ENCODE results near the gene GPATCH8.
"Not testable (repeated sequence)": the region's sequence is repeated elsewhere in the genome, so short reads cannot be mapped to it uniquely, and the experiment has no call there.

The GPATCH8 gene

DNA sequence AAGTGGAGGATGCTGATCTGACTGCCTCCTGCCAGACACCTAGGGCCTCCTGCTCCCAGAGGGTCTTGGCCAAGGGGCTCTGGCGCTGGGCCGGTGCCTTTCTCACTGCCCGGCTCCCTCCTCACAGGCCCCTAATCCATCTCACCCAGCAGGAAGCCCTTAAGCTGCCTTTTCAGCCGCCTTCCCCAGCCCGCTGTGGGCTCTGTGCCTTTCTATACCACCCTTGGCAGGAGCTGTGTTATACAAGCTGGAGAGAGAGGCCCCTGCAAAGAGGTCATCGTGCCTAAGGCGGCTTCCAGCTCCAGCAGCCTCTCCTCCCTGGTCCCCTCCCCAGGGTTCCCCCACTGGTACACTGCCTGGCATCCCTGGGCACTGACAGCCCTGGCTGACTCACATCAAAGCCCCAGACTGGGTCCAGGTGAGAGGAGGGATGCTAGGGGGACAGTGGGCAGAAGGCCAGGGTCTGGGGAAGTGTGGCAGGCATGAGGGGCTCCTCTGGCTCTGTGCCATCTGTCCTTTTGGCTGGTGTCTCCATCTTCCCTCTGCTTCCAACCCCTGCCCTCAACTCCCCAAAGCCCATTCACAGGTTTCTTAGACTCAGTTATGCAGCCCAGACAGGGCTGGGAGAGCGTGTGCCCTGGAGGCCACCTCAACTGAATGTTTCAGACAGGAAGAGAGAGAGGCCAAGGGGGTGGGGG is 38.8 kb upstream of the GPATCH8 start:
- no peaks in the 10 kb centered on the region for H3K36me3 ChIP-seq (ENCODE audit: control insufficient read depth in 1 of 2, insufficient read depth in 2 of 2, low read length in 2 of 2)
- H3K9ac ChIP-seq (ENCODE audit: low read length), result no peak overlapping the region
- H3K4me2 ChIP-seq (ENCODE audit: low read length), result no peak overlapping the region
- H3K4me1 ChIP-seq (ENCODE audit: control insufficient read depth in 1 of 2, insufficient read depth in 2 of 2, low read length in 2 of 2), result peaks cover 28 to 46% of the 10 kb centered on the region in 2 experiments
- H4K8ac ChIP-seq (ENCODE audit: low read depth, low read length), result peak overlapping the region; percentile 63
- peak overlapping the region; percentile 85 for H3K18ac ChIP-seq (ENCODE audit: low read length)
- peak overlapping the region; percentile 85 for H2AK5ac ChIP-seq (ENCODE audit: low read length)
- peaks cover 2% of the 10 kb centered on the region for H3K79me2 ChIP-seq (ENCODE audit: control insufficient read depth, insufficient read depth, low read length, poor library complexity)
- no CpG with 5 or more reads among the region's 8 CpGs for WGBS (ENCODE audit: extremely low coverage, insufficient coverage, insufficient read length)
- no peak for DNase-seq
- H3K9me3 ChIP-seq (ENCODE audit: insufficient read depth, low read depth, low read length), result no peaks in the 10 kb centered on the region
- H2BK5ac ChIP-seq (ENCODE audit: low read depth, low read length, poor library complexity), result peak overlapping the region; percentile 84
- no peak overlapping the region for H3K23ac ChIP-seq (ENCODE audit: low read length)
- H3K4me3 ChIP-seq (ENCODE audit: low read depth, low read length), result no peak overlapping the region
- H4K91ac ChIP-seq (ENCODE audit: low read depth, low read length), result peak overlapping the region; percentile 94
- H4K12ac ChIP-seq (ENCODE audit: low read depth, low read length), result peak overlapping the region; percentile 61
- H3K27me3 ChIP-seq (ENCODE audit: insufficient read depth, low read length), result no peaks in the 10 kb centered on the region
- peak overlapping the region; percentile 96 for H2BK12ac ChIP-seq (ENCODE audit: low read length)
- H2AFZ ChIP-seq (ENCODE audit: insufficient read depth, low read length, poor library complexity), result peak overlapping the region; percentile 6
- peak overlapping the region; percentile 82 for H3K4ac ChIP-seq (ENCODE audit: low read depth, low read length)
- H3K79me1 ChIP-seq (ENCODE audit: low read length), result peaks cover 29% of the 10 kb centered on the region
- peak overlapping the region; percentile 67 for H3K27ac ChIP-seq (ENCODE audit: low read depth, low read length)
- H3K14ac ChIP-seq (ENCODE audit: low read length), result peak overlapping the region; percentile 94
- H2BK120ac ChIP-seq (ENCODE audit: insufficient read depth, low read length, poor library complexity), result peak overlapping the region; percentile 98

DNA sequence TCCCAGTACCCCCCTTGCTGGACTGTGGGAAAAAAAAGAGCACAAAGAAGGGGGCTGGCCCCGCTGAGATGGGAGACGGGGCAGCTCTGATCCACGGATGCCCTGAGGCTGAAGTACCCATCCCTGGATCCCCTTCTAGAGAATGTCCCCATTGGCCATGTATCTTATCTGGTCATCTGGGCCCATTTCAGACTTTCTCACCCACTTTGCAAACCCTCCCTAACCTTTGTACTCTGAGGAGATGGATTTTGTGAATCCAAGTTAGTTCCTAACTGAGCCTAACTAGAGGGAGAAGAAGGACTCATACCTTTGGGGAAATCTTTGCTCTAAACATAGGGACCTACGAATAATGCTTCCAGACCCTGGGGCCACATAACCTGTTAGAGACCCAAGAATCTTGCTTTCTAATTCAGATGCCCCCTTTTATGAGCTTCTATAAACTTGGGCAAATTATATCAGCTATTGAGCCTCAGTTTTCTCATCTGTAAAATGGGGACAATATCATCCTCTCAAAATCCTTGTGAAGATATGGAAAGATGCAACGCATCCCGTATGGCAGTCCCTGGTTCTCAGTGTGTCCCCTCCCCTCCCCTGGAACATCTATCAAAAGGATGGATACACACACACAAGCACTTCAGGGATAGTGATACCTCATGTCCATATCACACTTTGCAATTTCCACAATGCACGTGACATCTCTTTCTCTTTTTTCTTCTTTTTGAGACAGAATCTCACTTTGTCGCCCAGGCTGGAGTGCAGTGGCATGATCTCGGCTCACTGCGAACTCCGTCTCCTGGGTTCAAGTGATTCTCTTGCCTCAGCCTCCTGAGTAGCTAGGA is 37.3 kb upstream of the GPATCH8 start:
- Histone ChIP-seq H3K23ac (ENCODE audit: low read length) (no peak overlapping the region), H2BK12ac (ENCODE audit: low read length) (no peak overlapping the region), H3K79me1 (ENCODE audit: low read length) (peaks cover 37% of the 10 kb centered on the region), H3K79me2 (ENCODE audit: control insufficient read depth, insufficient read depth, low read length, poor library complexity) (peaks cover 2% of the 10 kb centered on the region), H4K12ac (ENCODE audit: low read depth, low read length) (no peak overlapping the region), H3K9me3 (ENCODE audit: insufficient read depth, low read depth, low read length) (no peaks in the 10 kb centered on the region), H3K27ac (ENCODE audit: low read depth, low read length) (no peak overlapping the region), H2AK5ac (ENCODE audit: low read length) (peak overlapping the region; percentile 7), H4K91ac (ENCODE audit: low read depth, low read length) (peak overlapping the region; percentile 50), H3K18ac (ENCODE audit: low read length) (no peak overlapping the region), H4K8ac (ENCODE audit: low read depth, low read length) (no peak overlapping the region), H2BK120ac (ENCODE audit: insufficient read depth, low read length, poor library complexity) (peak overlapping the region; percentile 8), H3K36me3 (ENCODE audit: control insufficient read depth in 1 of 2, insufficient read depth in 2 of 2, low read length in 2 of 2) (no peaks in the 10 kb centered on the region), H2AFZ (ENCODE audit: insufficient read depth, low read length, poor library complexity) (no peak overlapping the region), H3K4ac (ENCODE audit: low read depth, low read length) (no peak overlapping the region), H3K4me3 (ENCODE audit: low read depth, low read length) (no peak overlapping the region), H3K4me2 (ENCODE audit: low read length) (no peak overlapping the region), H3K14ac (ENCODE audit: low read length) (no peak overlapping the region), H3K4me1 (ENCODE audit: control insufficient read depth in 1 of 2, insufficient read depth in 2 of 2, low read length in 2 of 2) (peaks cover 28 to 53% of the 10 kb centered on the region in 2 experiments), H3K27me3 (ENCODE audit: insufficient read depth, low read length) (no peaks in the 10 kb centered on the region), H2BK5ac (ENCODE audit: low read depth, low read length, poor library complexity) (peak overlapping the region; percentile 28), H3K9ac (ENCODE audit: low read length) (no peak overlapping the region)
- no peak for DNase-seq
- no CpG with 5 or more reads among the region's 11 CpGs for WGBS (ENCODE audit: extremely low coverage, insufficient coverage, insufficient read length)

DNA sequence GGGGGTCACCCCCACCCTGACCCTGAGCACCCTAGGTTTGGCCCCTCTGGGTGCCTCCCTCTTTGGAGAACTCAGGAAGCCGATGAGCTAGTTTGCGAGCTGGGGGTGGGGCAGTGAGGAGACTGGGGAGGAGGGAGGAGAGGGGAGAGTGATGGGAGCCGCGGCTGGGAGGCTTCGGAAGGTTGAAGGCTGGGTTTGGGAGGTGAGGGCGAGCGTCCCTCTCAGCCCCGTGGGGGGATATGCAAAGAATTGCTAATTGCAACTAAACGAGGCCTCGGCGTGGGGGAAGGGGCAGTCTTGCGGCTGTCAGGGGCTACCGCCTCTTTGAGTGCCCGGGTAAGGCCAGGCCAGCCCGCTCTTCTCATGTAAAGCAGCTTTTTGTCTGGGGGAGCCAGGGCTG is 36.5 kb upstream of the GPATCH8 start:
- peak overlapping the region; percentile 28 for H2BK5ac ChIP-seq (ENCODE audit: low read depth, low read length, poor library complexity)
- no peak overlapping the region for H3K4me3 ChIP-seq (ENCODE audit: low read depth, low read length)
- peaks cover 35% of the 10 kb centered on the region for H3K79me1 ChIP-seq (ENCODE audit: low read length)
- H2BK120ac ChIP-seq (ENCODE audit: insufficient read depth, low read length, poor library complexity), result peak overlapping the region; percentile 33
- no peak overlapping the region for H4K12ac ChIP-seq (ENCODE audit: low read depth, low read length)
- H2BK12ac ChIP-seq (ENCODE audit: low read length), result peak overlapping the region; percentile 19
- peaks cover 2% of the 10 kb centered on the region for H3K79me2 ChIP-seq (ENCODE audit: control insufficient read depth, insufficient read depth, low read length, poor library complexity)
- H3K36me3 ChIP-seq (ENCODE audit: control insufficient read depth in 1 of 2, insufficient read depth in 2 of 2, low read length in 2 of 2), result no peaks in the 10 kb centered on the region
- H3K14ac ChIP-seq (ENCODE audit: low read length), result no peak overlapping the region
- peak overlapping the region; percentile 50 for H4K91ac ChIP-seq (ENCODE audit: low read depth, low read length)
- peaks cover 27 to 51% of the 10 kb centered on the region in 2 experiments for H3K4me1 ChIP-seq (ENCODE audit: control insufficient read depth in 1 of 2, insufficient read depth in 2 of 2, low read length in 2 of 2)
- H3K27me3 ChIP-seq (ENCODE audit: insufficient read depth, low read length), result no peaks in the 10 kb centered on the region
- no peak overlapping the region for H3K9ac ChIP-seq (ENCODE audit: low read length)
- no peak overlapping the region for H2AK5ac ChIP-seq (ENCODE audit: low read length)
- H3K23ac ChIP-seq (ENCODE audit: low read length), result no peak overlapping the region
- no peak overlapping the region for H3K4ac ChIP-seq (ENCODE audit: low read depth, low read length)
- no peak for DNase-seq
- H2AFZ ChIP-seq (ENCODE audit: insufficient read depth, low read length, poor library complexity), result no peak overlapping the region
- peak overlapping the region; percentile 34 for H3K4me2 ChIP-seq (ENCODE audit: low read length)
- no peak overlapping the region for H3K27ac ChIP-seq (ENCODE audit: low read depth, low read length)
- no peak overlapping the region for H4K8ac ChIP-seq (ENCODE audit: low read depth, low read length)
- no peak overlapping the region for H3K18ac ChIP-seq (ENCODE audit: low read length)
- no CpG with 5 or more reads among the region's 15 CpGs for WGBS (ENCODE audit: extremely low coverage, insufficient coverage, insufficient read length)
- no peaks in the 10 kb centered on the region for H3K9me3 ChIP-seq (ENCODE audit: insufficient read depth, low read depth, low read length)

DNA sequence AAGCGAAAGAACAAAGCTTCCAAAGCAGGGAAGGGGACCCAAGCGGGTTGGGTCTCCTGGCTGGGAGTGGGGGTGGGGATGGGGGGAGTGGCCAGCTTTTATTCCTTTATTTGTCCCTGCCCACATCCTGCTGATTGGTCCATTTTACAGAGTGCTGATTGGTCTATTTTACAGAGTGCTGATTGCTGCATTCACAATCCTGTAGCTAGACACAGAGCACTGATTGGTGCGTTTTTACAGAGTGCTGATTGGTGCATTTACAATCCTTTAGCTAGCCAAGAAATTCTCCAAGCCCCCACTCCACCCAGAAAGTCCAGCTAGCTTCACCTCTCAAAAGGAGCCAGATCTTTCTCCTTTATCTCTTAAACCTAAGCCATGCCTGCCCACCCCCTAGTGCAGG is 34.7 kb upstream of the GPATCH8 start:
- H3K4me2 ChIP-seq (ENCODE audit: low read length), result not testable (repeated sequence)

More for the DNA sequence above, 34.7 kb upstream of the GPATCH8 start:
- not testable (repeated sequence) for H3K23ac ChIP-seq (ENCODE audit: low read length); H3K27ac ChIP-seq (ENCODE audit: low read depth, low read length); H3K4ac ChIP-seq (ENCODE audit: low read depth, low read length); H2BK5ac ChIP-seq (ENCODE audit: low read depth, low read length, poor library complexity); H2BK12ac ChIP-seq (ENCODE audit: low read length); DNase-seq; H3K9me3 ChIP-seq (ENCODE audit: insufficient read depth, low read depth, low read length); H4K8ac ChIP-seq (ENCODE audit: low read depth, low read length); H2AK5ac ChIP-seq (ENCODE audit: low read length); H3K36me3 ChIP-seq (ENCODE audit: control insufficient read depth in 1 of 2, insufficient read depth in 2 of 2, low read length in 2 of 2); H3K27me3 ChIP-seq (ENCODE audit: insufficient read depth, low read length); H3K4me3 ChIP-seq (ENCODE audit: low read depth, low read length); H2AFZ ChIP-seq (ENCODE audit: insufficient read depth, low read length, poor library complexity); H3K14ac ChIP-seq (ENCODE audit: low read length); H4K12ac ChIP-seq (ENCODE audit: low read depth, low read length); H3K9ac ChIP-seq (ENCODE audit: low read length); H3K79me2 ChIP-seq (ENCODE audit: control insufficient read depth, insufficient read depth, low read length, poor library complexity); H3K18ac ChIP-seq (ENCODE audit: low read length); H2BK120ac ChIP-seq (ENCODE audit: insufficient read depth, low read length, poor library complexity)
- H4K91ac ChIP-seq (ENCODE audit: low read depth, low read length), result peak overlapping the region; percentile 17
- H3K79me1 ChIP-seq (ENCODE audit: low read length), result peaks cover 29% of the 10 kb centered on the region
- peaks cover 21 to 44% of the 10 kb centered on the region in 2 experiments for H3K4me1 ChIP-seq (ENCODE audit: control insufficient read depth in 1 of 2, insufficient read depth in 2 of 2, low read length in 2 of 2)
- no CpG with 5 or more reads among the region's 3 CpGs for WGBS (ENCODE audit: extremely low coverage, insufficient coverage, insufficient read length)

Data from trophoblast cell (in vitro differentiated cells and primary cell).